Measurements from ENCODE around the gene MAGOHB. TPM values are rescaled to one million over a fixed set of nuclear protein-coding genes. Genes with fewer than 3 reads are reported as not detected.

The MAGOHB gene
- polyA plus RNA-seq, 2 of the 4 experiments (the other 2 are of a cell fraction), result 83.4 to 90.5 TPM

- TF ChIP-seq FOSL2 (IDR thresholded peaks at IDR 0.05), result no peak
- TF ChIP-seq FOSL2 (CRISPR knock-in tag; IDR thresholded peaks at IDR 0.05), result no peak
- no peak for TF ChIP-seq CHD2 (IDR thresholded peaks at IDR 0.05; ENCODE audit: low read length, partially characterized antibody)
Measured at GRCh38 chr12:10620078-10620779, 6.8 kb upstream of the MAGOHB start (continued).

- peak; percentile 43 to 57; a peak in 4 of 6 replicates for ATAC-seq
- no peak for FAIRE-seq
Measured at GRCh38 chr12:10618338-10618987, 5.1 kb upstream of the MAGOHB start.

GRCh38 chr12:10617863-10618262, 4.5 kb upstream of the MAGOHB start:
- 87% methylated on average over 6 of the region's 6 CpGs for WGBS (ENCODE audit: missing lambda C conversion rate)
- peak overlapping the region; percentile 48 for H3K4me2 ChIP-seq
- H3K4me1 ChIP-seq, result peaks cover 13% of the 10 kb centered on the region
- no peaks in the 10 kb centered on the region for H3K9me3 ChIP-seq
- no peak for ATAC-seq
- peak overlapping the region; percentile 40 to 62; a peak in 5 of 6 replicates for H3K27ac ChIP-seq
- H3K4me3 ChIP-seq, result no peak overlapping the region
- ChIA-PET POLR2A (interaction anchor here (0.6 kb wide), 1 partner anchor 9 kb away, joined by 4 read pairs; no protein-coding TSS in a partner anchor), CTCF (interaction anchor here (1.2 to 1.3 kb wide), 2 partner anchors 55 to 132 kb away, joined by 3 to 4 read pairs; no protein-coding TSS in a partner anchor)
- FAIRE-seq, result no peak
- no peak for TF ChIP-seq PBX3 (IDR thresholded peaks at IDR 0.05)
- no peak for TF ChIP-seq JUN (IDR thresholded peaks at IDR 0.05)
- no peak for TF ChIP-seq GATA3 (IDR thresholded peaks at IDR 0.05; ENCODE audit: borderline replicate concordance)
- DNase-seq (ENCODE audit: low read depth in 1 of 2, low spot score in 1 of 2), result no peak

More at GRCh38 chr12:10618338-10618987, 5.1 kb upstream of the MAGOHB start:
- no peak overlapping the region for H3K4me3 ChIP-seq
- peak in 1 of 2 experiments; percentile 58 for DNase-seq (ENCODE audit: low read depth in 1 of 2, low spot score in 1 of 2)
- H3K4me1 ChIP-seq, result peaks cover 13% of the 10 kb centered on the region
- 45% methylated on average over 5 of the region's 5 CpGs for WGBS (ENCODE audit: missing lambda C conversion rate)
- H3K27ac ChIP-seq, result peak overlapping the region; percentile 40 to 62; a peak in 5 of 6 replicates
- peak overlapping the region; percentile 48 for H3K4me2 ChIP-seq
- ChIA-PET CTCF (interaction anchor here (1.1 to 1.3 kb wide), 3 partner anchors 41 to 132 kb away, joined by 3 to 4 read pairs (median 3); no protein-coding TSS in a partner anchor), POLR2A (no interaction called here)
- TF ChIP-seq FOSL2 (IDR thresholded peaks at IDR 0.05) (0 out of 2 replicates have a peak, but pooled peaks have one; percentile 36), FOSL2 (CRISPR knock-in tag; IDR thresholded peaks at IDR 0.05) (peak; percentile 66; the same call in 1 of the 2 replicates), ZNF302 (CRISPR knock-in tag; IDR thresholded peaks at IDR 0.05) (no peak), JUNB (IDR thresholded peaks at IDR 0.05) (peak; percentile 20; the same call in 1 of the 2 replicates), MAFK (IDR thresholded peaks at IDR 0.05; ENCODE audit: partially characterized antibody) (peak; percentile 76), GATA3 (IDR thresholded peaks at IDR 0.05; ENCODE audit: borderline replicate concordance) (no peak), RCOR1 (IDR thresholded peaks at IDR 0.05; ENCODE audit: low read depth, low read length) (no peak), NFE2L2 (conservative IDR thresholded peaks at IDR 0.05; ENCODE audit: low read length) (peak; percentile 44)
- no peaks in the 10 kb centered on the region for H3K9me3 ChIP-seq

- H3K4me2 ChIP-seq, result no peak overlapping the region
- ATAC-seq (peak in 1 of 2 experiments; percentile 5; a peak in 1 of 6 replicates), DNase-seq (ENCODE audit: low read depth in 1 of 2, low spot score in 1 of 2) (peak in 1 of 2 experiments; percentile 54), FAIRE-seq (no peak)
- H3K9me3 ChIP-seq, result no peaks in the 10 kb centered on the region
- no peak overlapping the region for H3K4me3 ChIP-seq
- H3K4me1 ChIP-seq, result peaks cover 20% of the 10 kb centered on the region
- WGBS (ENCODE audit: missing lambda C conversion rate), result 53% methylated on average over 4 of the region's 4 CpGs
- ChIA-PET CTCF (interaction anchor here (0.6 to 2.2 kb wide), 2 partner anchors 59 to 135 kb away, joined by 4 to 7 read pairs; no protein-coding TSS in a partner anchor), POLR2A (no interaction called here)
- no peak overlapping the region for H3K27ac ChIP-seq
- TF ChIP-seq FOSL2 (IDR thresholded peaks at IDR 0.05) (no peak), FOSL2 (CRISPR knock-in tag; IDR thresholded peaks at IDR 0.05) (no peak), CHD4 (IDR thresholded peaks at IDR 0.05; ENCODE audit: borderline replicate concordance) (no peak), E2F6 (IDR thresholded peaks at IDR 0.05; ENCODE audit: borderline replicate concordance, low read depth) (no peak), EP300 (IDR thresholded peaks at IDR 0.05) (no peak), CTCF (IDR thresholded peaks at IDR 0.05) (no peak), HES2 (IDR thresholded peaks at IDR 0.05) (no peak), CBX2 (IDR thresholded peaks at IDR 0.05; ENCODE audit: borderline replicate concordance, low read depth) (no peak), CEBPB (IDR thresholded peaks at IDR 0.05) (no peak), ELK1 (IDR thresholded peaks at IDR 0.05; ENCODE audit: low read depth, low read length) (no peak), RAD21 (conservative IDR thresholded peaks at IDR 0.05 in 1 of 2, IDR thresholded peaks at IDR 0.05 in 1 of 2) (no peak), MAZ (IDR thresholded peaks at IDR 0.05; ENCODE audit: borderline replicate concordance, low read depth, low read length) (no peak), RNF2 (IDR thresholded peaks at IDR 0.05; ENCODE audit: borderline replicate concordance, low read depth) (no peak), ESRRA (IDR thresholded peaks at IDR 0.05; ENCODE audit: borderline replicate concordance, low read length) (no peak), CHD2 (IDR thresholded peaks at IDR 0.05; ENCODE audit: low read length, partially characterized antibody) (no peak), ZC3H11A (IDR thresholded peaks at IDR 0.05) (no peak)
Measured at GRCh38 chr12:10615532-10615931, 2.1 kb upstream of the MAGOHB start.
